ENCODE results near the gene ZDHHC16.

DNA sequence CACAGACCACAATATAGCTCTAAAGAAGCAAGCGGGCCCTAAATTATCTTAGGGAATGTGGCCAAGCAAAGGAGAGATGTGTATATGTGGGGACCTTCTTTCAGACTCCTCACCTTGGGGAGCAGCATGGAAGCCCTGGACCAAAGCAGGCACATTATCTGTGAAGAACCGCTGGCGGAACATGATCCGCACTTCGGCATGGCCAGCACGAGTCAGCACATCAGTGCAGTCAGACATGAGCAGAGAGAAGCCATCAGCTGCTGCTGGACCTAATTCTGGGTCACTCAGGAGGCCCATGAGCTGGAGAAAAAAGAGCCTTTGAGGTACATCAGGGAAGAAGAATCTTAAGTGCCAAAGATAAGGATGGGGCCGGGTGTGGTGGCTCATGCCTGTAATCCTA lies 14.0 kb downstream of the ZDHHC16 start:
- TF ChIP-seq CTCF (IDR thresholded peaks at IDR 0.05) (no peak), POLR2AphosphoS5 (IDR thresholded peaks at IDR 0.05; ENCODE audit: low read depth, low read length) (no peak), SIN3A (IDR thresholded peaks at IDR 0.05; ENCODE audit: borderline replicate concordance, insufficient read depth, low read depth, low read length) (no peak), REST (IDR thresholded peaks at IDR 0.05; ENCODE audit: insufficient read depth in 1 of 2, low read depth in 2 of 2, low read length in 1 of 2) (no peak)
